Smooth muscle cell (in vitro differentiated cells): ENCODE results near the gene ELOA2. TPM values are rescaled to one million over a fixed set of nuclear protein-coding genes. Genes with fewer than 3 reads are reported as not detected.
"Not testable (repeated sequence)": the region's sequence is repeated elsewhere in the genome, so short reads cannot be mapped to it uniquely, and the experiment has no call there.

Experiments
- DNase-seq: peaks from one replicate; lab custom pipeline; 2025; ENCODE audit not compliant: unreplicated experiment; lab: John Stamatoyannopoulos, UW
- H2AFZ ChIP-seq: fragments of 200-600 bp; sonication (generic); 2 replicates; pipeline ENCODE4 v1.6.0; 2016; ENCODE audit warnings: antibody characterized with exemption, low read depth, mild to moderate bottlenecking
- H3F3A ChIP-seq: fragments of 200-600 bp; sonication (generic); 2 replicates; pipeline ENCODE4 v1.6.0; 2017; ENCODE audit warnings: antibody characterized with exemption, low read depth
- H3K27ac ChIP-seq: fragments of 200-600 bp; sonication (generic); 2 replicates; pipeline ENCODE4 v1.5.1; 2016; ENCODE audit warnings: low read depth, mild to moderate bottlenecking
- H3K27me3 ChIP-seq: fragments of 200-600 bp; sonication (generic); 2 replicates; pipeline ENCODE4 v1.6.1; 2016; ENCODE audit warnings: low read depth, mild to moderate bottlenecking
- H3K36me3 ChIP-seq: fragments of 200-600 bp; sonication (generic); 2 replicates; pipeline ENCODE4 v1.5.1; 2016; ENCODE audit warnings: low read depth
- H3K4me1 ChIP-seq: fragments of 200-600 bp; sonication (generic); 2 replicates; pipeline ENCODE4 v1.5.1; 2016; ENCODE audit warnings: low read depth
- H3K4me2 ChIP-seq: fragments of 200-600 bp; sonication (generic); 2 replicates; pipeline ENCODE4 v1.6.0; 2016; ENCODE audit warnings: mild to moderate bottlenecking
- H3K4me3 ChIP-seq: fragments of 200-600 bp; sonication (generic); 2 replicates; pipeline ENCODE4 v1.5.1; 2016; ENCODE audit warnings: mild to moderate bottlenecking
- H3K79me2 ChIP-seq: fragments of 200-600 bp; sonication (generic); 2 replicates; pipeline ENCODE4 v1.6.0; 2016; ENCODE audit warnings: low read depth, mild to moderate bottlenecking
- H3K9ac ChIP-seq: fragments of 200-600 bp; sonication (generic); 2 replicates; pipeline ENCODE4 v1.6.0; 2016; ENCODE audit warnings: low read depth
- H3K9me3 ChIP-seq: fragments of 200-600 bp; sonication (generic); replicated peaks from 2 replicates; pipeline ENCODE4 v1.5.1; 2016; ENCODE audit warnings: low read depth
- H4K20me1 ChIP-seq: fragments of 200-600 bp; sonication (generic); 2 replicates; pipeline ENCODE4 v1.6.0; 2016; ENCODE audit warnings: low read depth
- CTCF ChIP-seq: fragments of 200-600 bp; sonication (generic); IDR thresholded peaks from 2 replicates; pipeline ENCODE4 v1.5.1; 2017; ENCODE audit warnings: borderline replicate concordance, mild to moderate bottlenecking, antibody characterized with exemption; ENCODE audit not compliant: insufficient read depth, poor library complexity, severe bottlenecking
- WGBS: methylation state at CpG from one replicate; pipeline ENCODE4 v1.1.7; 2016; ENCODE audit warnings: low lambda C conversion rate; 5-methylcytosine and 5-hydroxymethylcytosine counted together
- polyA plus RNA-seq: library from polyadenylated mRNA; unstranded; fragments of >200 nt; fragmentation: Nextera tagmentation; extraction: Ambion mirVana; gene quantifications from 2 replicates; pipeline ENCODE4 v1.2.1, GENCODE V29; 2016
- total RNA-seq: library from RNA; depleted of rRNA; stranded (reverse); fragments of >200 nt; gene quantifications from 2 replicates; pipeline ENCODE4 v1.2.3, GENCODE V29; 2014

Gene ELOA2
- total and polyA plus RNA-seq, 2 experiments from 2014 or later, result not detected

GRCh38 chr18:47036927-47037578, 1.6 kb upstream of the ELOA2 start:
- Histone ChIP-seq H3K4me2 (no peak overlapping the region), H3K9ac (no peak overlapping the region), H2AFZ (no peak overlapping the region), H3K9me3 (no peaks in the 10 kb centered on the region), H3K36me3 (no peaks in the 10 kb centered on the region), H4K20me1 (no peaks in the 10 kb centered on the region), H3F3A (no peaks in the 10 kb centered on the region), H3K79me2 (no peaks in the 10 kb centered on the region), H3K4me3 (no peak overlapping the region), H3K4me1 (no peaks in the 10 kb centered on the region), H3K27ac (no peak overlapping the region), H3K27me3 (no peaks in the 10 kb centered on the region)
- no peak for TF ChIP-seq CTCF
- no peak for DNase-seq
- 90% methylated on average over 3 of the region's 3 CpGs for WGBS

DNA sequence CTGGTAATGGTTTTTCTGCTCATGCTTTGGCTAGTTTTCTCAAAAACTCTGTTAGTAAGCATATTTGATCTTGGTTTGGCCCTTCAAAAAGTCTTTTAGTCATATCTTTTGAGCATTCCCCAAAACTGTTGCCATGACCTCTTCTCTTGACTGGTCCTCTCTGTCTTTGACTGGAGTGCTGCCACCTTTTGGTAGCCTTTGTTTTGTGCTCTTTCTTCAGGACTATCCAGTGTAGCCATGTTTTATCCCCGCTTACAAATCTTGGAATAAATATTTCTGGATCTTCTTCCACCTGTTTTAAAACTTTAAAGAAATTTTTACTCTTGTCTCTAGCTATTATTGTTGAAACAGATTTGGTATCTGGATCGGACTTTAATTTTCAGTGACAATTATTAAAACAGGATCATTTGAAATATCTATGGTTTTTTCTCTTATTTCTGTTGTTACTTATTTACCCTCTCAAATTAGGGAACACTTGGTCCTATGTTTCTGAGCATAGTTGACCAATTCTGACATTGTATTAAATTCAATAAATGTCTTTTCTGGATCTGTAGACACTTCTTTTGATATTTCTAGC, 965 bp upstream of the ELOA2 start:
- no peak overlapping the region for H3K27ac ChIP-seq
- WGBS, result 57% methylated on average over 2 of the region's 2 CpGs
- no peaks in the 10 kb centered on the region for H3K79me2 ChIP-seq
- H3K9me3 ChIP-seq, result no peaks in the 10 kb centered on the region
- H3K4me2 ChIP-seq, result no peak overlapping the region
- H3K9ac ChIP-seq, result no peak overlapping the region
- no peak overlapping the region for H3K4me3 ChIP-seq
- no peaks in the 10 kb centered on the region for H4K20me1 ChIP-seq
- H3F3A ChIP-seq, result no peaks in the 10 kb centered on the region
- TF ChIP-seq CTCF, result peak; percentile 53
- no peak overlapping the region for H2AFZ ChIP-seq
- H3K27me3 ChIP-seq, result no peaks in the 10 kb centered on the region
- no peak for DNase-seq
- H3K4me1 ChIP-seq, result no peaks in the 10 kb centered on the region
- H3K36me3 ChIP-seq, result no peaks in the 10 kb centered on the region

DNA sequence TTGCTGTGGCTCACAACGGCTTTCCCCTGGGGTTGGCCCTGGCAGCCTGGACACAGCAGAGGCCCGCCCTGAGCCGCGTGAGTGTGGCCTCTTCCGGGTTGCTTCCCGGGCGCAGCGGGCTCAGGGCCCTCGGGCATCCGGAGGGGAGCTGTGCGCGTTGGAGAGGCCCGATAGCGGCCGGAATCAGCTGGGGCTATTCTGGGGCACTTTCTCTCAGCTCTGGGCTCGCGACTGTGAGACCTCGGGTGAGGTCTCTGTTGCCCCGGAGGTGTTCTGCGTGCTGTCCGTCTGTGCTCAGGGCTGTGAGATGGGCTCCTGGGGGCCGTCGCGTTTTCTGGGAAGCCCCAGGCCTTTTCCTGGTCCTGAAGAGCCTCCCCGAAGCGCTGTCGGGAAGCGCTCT, 830 bp downstream of the ELOA2 start:
- WGBS, result 97% methylated on average over 28 of the region's 28 CpGs

DNA sequence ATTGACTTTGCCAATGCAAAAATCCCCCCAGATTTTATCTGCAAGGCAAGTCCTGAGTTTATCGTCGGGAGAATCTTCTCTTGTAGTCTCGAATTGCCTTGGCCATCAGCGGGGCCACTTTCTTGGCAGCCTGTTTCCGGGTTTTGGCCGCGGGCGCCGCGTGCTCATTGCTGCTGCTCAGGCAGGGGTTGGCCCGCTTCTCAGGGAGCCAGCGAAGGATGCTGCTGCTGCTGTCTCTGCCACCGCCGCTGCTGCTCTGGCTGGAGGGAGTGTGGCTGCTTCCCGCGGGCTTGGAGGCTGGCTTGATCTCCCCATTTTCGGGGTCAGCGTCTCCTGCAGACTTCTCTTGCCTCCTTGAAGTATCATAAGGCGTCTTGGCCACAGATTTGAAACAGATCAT, 2.5 kb downstream of the ELOA2 start:
- no peak for DNase-seq
- no peak for TF ChIP-seq CTCF
- Histone ChIP-seq H3K9me3 (no peaks in the 10 kb centered on the region), H3F3A (no peaks in the 10 kb centered on the region), H4K20me1 (no peaks in the 10 kb centered on the region), H3K36me3 (no peaks in the 10 kb centered on the region), H3K4me2 (no peak overlapping the region), H3K4me3 (no peak overlapping the region), H3K9ac (no peak overlapping the region), H3K79me2 (no peaks in the 10 kb centered on the region), H3K27ac (no peak overlapping the region), H3K27me3 (no peaks in the 10 kb centered on the region), H2AFZ (no peak overlapping the region), H3K4me1 (no peaks in the 10 kb centered on the region)
- 95% methylated on average over 19 of the region's 19 CpGs for WGBS

More for the DNA sequence above, 830 bp downstream of the ELOA2 start:
- not testable (repeated sequence) for H3K4me2 ChIP-seq, H3K9me3 ChIP-seq, H3K79me2 ChIP-seq, H3K36me3 ChIP-seq, H3K4me3 ChIP-seq, H3K27me3 ChIP-seq, H3F3A ChIP-seq, H3K27ac ChIP-seq, H3K4me1 ChIP-seq, H3K9ac ChIP-seq, H4K20me1 ChIP-seq, DNase-seq, H2AFZ ChIP-seq

DNA sequence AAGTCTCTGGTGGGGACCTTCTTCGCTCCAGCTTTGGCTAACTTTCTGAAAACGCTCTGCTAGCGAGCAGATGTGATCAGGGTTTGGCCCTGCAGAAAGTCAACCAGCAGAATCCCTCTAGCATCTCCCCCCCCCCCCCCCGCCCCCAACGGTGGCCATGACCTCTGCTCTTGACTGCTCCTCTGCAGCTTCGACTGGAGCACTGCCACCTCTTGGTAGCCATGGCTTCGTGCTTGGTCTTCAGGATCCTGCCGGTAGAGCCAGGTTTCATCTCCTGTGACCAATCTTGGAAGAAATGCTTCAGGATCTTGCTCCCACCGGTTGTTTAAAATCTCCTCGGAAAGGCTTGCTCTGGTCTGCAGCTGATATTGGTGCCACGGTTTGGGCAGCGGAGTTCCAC, 4.5 kb downstream of the ELOA2 start:
- DNase-seq, H3K36me3 ChIP-seq, H3K4me3 ChIP-seq, H3K27me3 ChIP-seq, H3K79me2 ChIP-seq, H3K4me1 ChIP-seq, H3K9ac ChIP-seq, H4K20me1 ChIP-seq, H2AFZ ChIP-seq, H3K9me3 ChIP-seq, H3K4me2 ChIP-seq, H3F3A ChIP-seq, H3K27ac ChIP-seq: not testable (repeated sequence)
- WGBS, result 95% methylated on average over 4 of the region's 12 CpGs

DNA sequence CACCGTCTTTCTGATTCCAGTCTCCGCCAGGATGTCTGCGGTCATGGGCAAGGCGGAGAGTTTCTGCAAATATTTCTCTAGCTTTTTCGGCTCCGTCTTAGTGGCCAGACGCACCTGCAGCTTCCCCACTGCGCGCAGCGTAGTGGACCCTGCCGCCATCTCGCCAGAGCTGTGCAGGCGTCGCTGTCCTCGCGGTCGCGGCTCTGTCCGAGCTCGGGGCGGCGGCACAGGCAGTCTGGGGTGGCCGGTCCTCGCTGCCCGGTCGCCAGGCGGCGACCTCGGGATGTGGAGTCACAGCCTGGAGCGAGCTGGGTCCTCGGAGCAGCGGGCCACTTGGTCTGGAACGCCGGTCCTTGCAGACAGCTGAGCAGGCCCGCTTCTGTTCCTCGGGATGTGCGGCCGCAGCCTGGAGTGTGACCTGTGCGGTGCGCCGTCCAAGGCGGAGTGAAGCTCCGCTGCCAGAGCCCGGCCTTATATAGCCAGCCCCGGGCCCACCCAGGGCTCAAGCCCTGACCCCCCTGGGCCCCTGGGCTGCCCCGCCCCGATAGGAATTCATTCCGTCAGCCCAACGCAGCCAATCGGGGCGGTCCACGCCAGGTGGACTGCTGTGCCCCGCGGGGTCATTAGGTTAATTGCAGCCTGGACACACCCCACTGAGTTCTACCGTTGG, 5.6 kb downstream of the ELOA2 start:
- H3K36me3 ChIP-seq, H3K9ac ChIP-seq, H3F3A ChIP-seq, DNase-seq, H4K20me1 ChIP-seq, H3K9me3 ChIP-seq, H3K4me2 ChIP-seq, H3K79me2 ChIP-seq, H3K4me3 ChIP-seq, H2AFZ ChIP-seq, H3K27ac ChIP-seq, H3K27me3 ChIP-seq, H3K4me1 ChIP-seq: not testable (repeated sequence)
- no CpG with 5 or more reads among the region's 55 CpGs for WGBS
